Effector CD8-positive, alpha-beta T cell (primary cell): ENCODE measurements around the gene KLRC2.
"Not testable (repeated sequence)": the region's sequence is repeated elsewhere in the genome, so short reads cannot be mapped to it uniquely, and the experiment has no call there.

Experiments
- DNase-seq: peaks from one replicate; lab custom pipeline; 2025; lab: John Stamatoyannopoulos, UW
- total RNA-seq, 4 experiments: gene quantifications; one replicate each; lab custom pipeline; 2026; lab: John Stamatoyannopoulos, UW

Gene KLRC2
- total RNA-seq = 2.3 to 20.3 (median 12.5) reads per million in 4 experiments

- not testable (repeated sequence) for DNase-seq
Observed at GRCh38 chr12:10435816-10436215, at the start of gene KLRC2. Gene KLRC2, minus strand, starts transcription at chr12:10436010. Its CDS starts 24 bp downstream, at chr12:10435986.

- DNase-seq = not testable (repeated sequence)
Observed at GRCh38 chr12:10481901-10482300, 46.1 kb upstream of the KLRC2 start.

- not testable (repeated sequence) for DNase-seq
Observed at GRCh38 chr12:10472808-10473207, 37.0 kb upstream of the KLRC2 start.

- no peak for DNase-seq
Observed at GRCh38 chr12:10469701-10470100, 33.9 kb upstream of the KLRC2 start.

GRCh38 chr12:10466311-10466710, 30.5 kb upstream of the KLRC2 start:
- no peak for DNase-seq

GRCh38 chr12:10457760-10458159, 21.9 kb upstream of the KLRC2 start:
- no peak for DNase-seq

- no peak for DNase-seq
Observed at GRCh38 chr12:10456856-10457255, 21.0 kb upstream of the KLRC2 start.

GRCh38 chr12:10455766-10456165, 20.0 kb upstream of the KLRC2 start:
- no peak for DNase-seq

GRCh38 chr12:10454531-10454930, 18.7 kb upstream of the KLRC2 start:
- DNase-seq = no peak

- DNase-seq = no peak
Observed at GRCh38 chr12:10453156-10453555, 17.3 kb upstream of the KLRC2 start, which contains the start of gene KLRC1. Gene KLRC1, minus strand, starts transcription at chr12:10453377. Its CDS starts 2,221 bp downstream, at chr12:10451156.

- DNase-seq = no peak
Observed at GRCh38 chr12:10448236-10448635, 12.4 kb upstream of the KLRC2 start.

- DNase-seq = not testable (repeated sequence)
Observed at GRCh38 chr12:10446052-10446451, 10.2 kb upstream of the KLRC2 start.

- DNase-seq = not testable (repeated sequence)
Observed at GRCh38 chr12:10441144-10441543, 5.3 kb upstream of the KLRC2 start.

GRCh38 chr12:10439608-10440274, 3.9 kb upstream of the KLRC2 start:
- DNase-seq = not testable (repeated sequence)

- DNase-seq = not testable (repeated sequence)
Observed at GRCh38 chr12:10437601-10438000, 1.8 kb upstream of the KLRC2 start.

GRCh38 chr12:10430623-10431022, 5.2 kb downstream of the KLRC2 start:
- DNase-seq = not testable (repeated sequence)

- DNase-seq = not testable (repeated sequence)
Observed at GRCh38 chr12:10425938-10426337, 9.9 kb downstream of the KLRC2 start.

GRCh38 chr12:10424260-10424899, 11.4 kb downstream of the KLRC2 start:
- DNase-seq = not testable (repeated sequence)

GRCh38 chr12:10422159-10422558, 13.7 kb downstream of the KLRC2 start:
- not testable (repeated sequence) for DNase-seq

- DNase-seq = not testable (repeated sequence)
Observed at GRCh38 chr12:10420334-10420733, 15.5 kb downstream of the KLRC2 start, which contains the start of gene KLRC3. Gene KLRC3, minus strand, starts transcription at chr12:10420595. Its CDS starts 45 bp downstream, at chr12:10420550.

GRCh38 chr12:10409392-10409791, 26.4 kb downstream of the KLRC2 start, which contains the start of gene KLRC4:
Gene KLRC4, minus strand, starts transcription at chr12:10409757. Its CDS starts 182 bp downstream, at chr12:10409575.
- DNase-seq = no peak

GRCh38 chr12:10408842-10409241, 27.0 kb downstream of the KLRC2 start:
- no peak for DNase-seq

GRCh38 chr12:10406725-10407124, 29.1 kb downstream of the KLRC2 start:
- no peak for DNase-seq
